ENCODE data around the gene TP53TG5.
A peak's percentile ranks its signal among the peaks of the same experiment; 100 is the strongest.

The TP53TG5 gene

GRCh38 chr20:45405571-45406259, 27.6 kb upstream of the TP53TG5 start:
- DNase-seq (ENCODE audit: low spot score) = peak; percentile 58

GRCh38 chr20:45404438-45404837, 26.3 kb upstream of the TP53TG5 start:
- no peak for DNase-seq (ENCODE audit: low spot score)

- no peak for DNase-seq (ENCODE audit: low spot score)
Measured at GRCh38 chr20:45402946-45403345, 24.8 kb upstream of the TP53TG5 start.

GRCh38 chr20:45400346-45401031, 22.4 kb upstream of the TP53TG5 start:
- no peak for DNase-seq (ENCODE audit: low spot score)

GRCh38 chr20:45399018-45399417, 20.9 kb upstream of the TP53TG5 start:
- DNase-seq (ENCODE audit: low spot score) = no peak

GRCh38 chr20:45395114-45395415, 16.9 kb upstream of the TP53TG5 start:
- no peak for DNase-seq (ENCODE audit: low spot score)

- no peak for DNase-seq (ENCODE audit: low spot score)
Measured at GRCh38 chr20:45394221-45395113, 16.3 kb upstream of the TP53TG5 start.

GRCh38 chr20:45392733-45393132, 14.6 kb upstream of the TP53TG5 start:
- DNase-seq (ENCODE audit: low spot score) = no peak

- DNase-seq (ENCODE audit: low spot score) = no peak
Measured at GRCh38 chr20:45391559-45391958, 13.4 kb upstream of the TP53TG5 start.

GRCh38 chr20:45390931-45391330, 12.8 kb upstream of the TP53TG5 start:
- no peak for DNase-seq (ENCODE audit: low spot score)

GRCh38 chr20:45387274-45387673, 9.1 kb upstream of the TP53TG5 start:
- no peak for DNase-seq (ENCODE audit: low spot score)

- DNase-seq (ENCODE audit: low spot score) = no peak
Measured at GRCh38 chr20:45377269-45377668, 856 bp downstream of the TP53TG5 start.

- DNase-seq (ENCODE audit: low spot score) = no peak
Measured at GRCh38 chr20:45374966-45375365, 3.2 kb downstream of the TP53TG5 start.

- no peak for DNase-seq (ENCODE audit: low spot score)
Measured at GRCh38 chr20:45374101-45374467, 4.0 kb downstream of the TP53TG5 start.

- DNase-seq (ENCODE audit: low spot score) = peak; percentile 89
Measured at GRCh38 chr20:45373353-45374100, 4.6 kb downstream of the TP53TG5 start.

- peak; percentile 50 for DNase-seq (ENCODE audit: low spot score)
Measured at GRCh38 chr20:45372646-45373352, 5.3 kb downstream of the TP53TG5 start.

GRCh38 chr20:45372241-45372640, 5.9 kb downstream of the TP53TG5 start:
- DNase-seq (ENCODE audit: low spot score) = no peak

GRCh38 chr20:45370571-45371160, 7.5 kb downstream of the TP53TG5 start:
- no peak for DNase-seq (ENCODE audit: low spot score)

- no peak for DNase-seq (ENCODE audit: low spot score)
Measured at GRCh38 chr20:45368221-45368980, 9.7 kb downstream of the TP53TG5 start.

- no peak for DNase-seq (ENCODE audit: low spot score)
Measured at GRCh38 chr20:45367126-45367525, 11.0 kb downstream of the TP53TG5 start.
